Measurements from ENCODE around the gene ZFYVE28. TPM values are rescaled to one million over a fixed set of nuclear protein-coding genes. Genes with fewer than 3 reads are reported as not detected.

ZFYVE28 gene
- total RNA-seq, 1 donor from 2014 or later: 3.7 TPM

GRCh38 chr4:2337131-2337723 lies 81.2 kb downstream of the ZFYVE28 start:
- FAIRE-seq: no peak
- DNase-seq (ENCODE audit: low spot score in 2 of 2): no peak

- DNase-seq (ENCODE audit: low spot score in 2 of 2) (no peak), FAIRE-seq (no peak)
These were observed 81.8 kb downstream of the ZFYVE28 start for GRCh38 chr4:2336659-2337058.

GRCh38 chr4:2335729-2336101 lies 82.7 kb downstream of the ZFYVE28 start:
- no peak for DNase-seq (ENCODE audit: low spot score in 2 of 2)
- FAIRE-seq: no peak

GRCh38 chr4:2334826-2335728 lies 83.4 kb downstream of the ZFYVE28 start:
- DNase-seq (ENCODE audit: low spot score in 2 of 2): no peak

GRCh38 chr4:2333916-2334644 lies 84.4 kb downstream of the ZFYVE28 start:
- DNase-seq (ENCODE audit: low spot score in 2 of 2) (no peak), FAIRE-seq (no peak)

More at GRCh38 chr4:2334826-2335728, 83.4 kb downstream of the ZFYVE28 start:
- FAIRE-seq: no peak

GRCh38 chr4:2333356-2333841 lies 85.0 kb downstream of the ZFYVE28 start:
- DNase-seq (ENCODE audit: low spot score in 2 of 2) (no peak), FAIRE-seq (no peak)

GRCh38 chr4:2332976-2333319 lies 85.5 kb downstream of the ZFYVE28 start:
- FAIRE-seq (no peak), DNase-seq (ENCODE audit: low spot score in 2 of 2) (no peak)

GRCh38 chr4:2332201-2332975 lies 86.1 kb downstream of the ZFYVE28 start:
- FAIRE-seq (no peak), DNase-seq (ENCODE audit: low spot score in 2 of 2) (no peak)

GRCh38 chr4:2331519-2332200 lies 86.8 kb downstream of the ZFYVE28 start:
- DNase-seq (ENCODE audit: low spot score in 2 of 2): no peak
- no peak for FAIRE-seq

- DNase-seq (ENCODE audit: low spot score in 2 of 2) (no peak), FAIRE-seq (no peak)
These were observed 87.4 kb downstream of the ZFYVE28 start for GRCh38 chr4:2331043-2331420.

GRCh38 chr4:2330091-2331042 lies 88.1 kb downstream of the ZFYVE28 start:
- DNase-seq (ENCODE audit: low spot score in 2 of 2) (no peak), FAIRE-seq (no peak)

GRCh38 chr4:2327579-2327978 lies 90.9 kb downstream of the ZFYVE28 start:
- no peak for FAIRE-seq
- DNase-seq (ENCODE audit: low spot score in 2 of 2): no peak

- FAIRE-seq (no peak), DNase-seq (ENCODE audit: low spot score in 2 of 2) (no peak)
These were observed 93.6 kb downstream of the ZFYVE28 start for GRCh38 chr4:2324891-2325290.

- no peak for FAIRE-seq
- no peak for DNase-seq (ENCODE audit: low spot score in 2 of 2)
These were observed 95.6 kb downstream of the ZFYVE28 start for GRCh38 chr4:2322841-2323240.

- no peak for FAIRE-seq
- DNase-seq (ENCODE audit: low spot score in 2 of 2): no peak
These were observed 96.2 kb downstream of the ZFYVE28 start for GRCh38 chr4:2322227-2322626.

- DNase-seq (ENCODE audit: low spot score in 2 of 2) (no peak), FAIRE-seq (no peak)
These were observed 96.9 kb downstream of the ZFYVE28 start for GRCh38 chr4:2321279-2322196.

GRCh38 chr4:2320746-2321145 lies 97.7 kb downstream of the ZFYVE28 start:
- DNase-seq (ENCODE audit: low spot score in 2 of 2) (no peak), FAIRE-seq (no peak)

GRCh38 chr4:2320152-2320551 lies 98.3 kb downstream of the ZFYVE28 start:
- FAIRE-seq: no peak
- DNase-seq (ENCODE audit: low spot score in 2 of 2): no peak
